GM18526 (cell line): ENCODE measurements around the gene TFAM.

Source experiments
- POLR2A ChIP-seq: IDR thresholded peaks from 3 replicates; pipeline ENCODE4 v1.6.1; 2011; ENCODE audit not compliant: insufficient read length; ENCODE audit errors: extremely low read depth

The TFAM gene

GRCh38 chr10:58399410-58399809, 14.2 kb downstream of the TFAM start:
- no peak for TF ChIP-seq POLR2A

- no peak for TF ChIP-seq POLR2A
Observed at GRCh38 chr10:58400609-58401008, 15.4 kb downstream of the TFAM start.

GRCh38 chr10:58404001-58404400, 18.8 kb downstream of the TFAM start:
- TF ChIP-seq POLR2A = no peak

- no peak for TF ChIP-seq POLR2A
Observed at GRCh38 chr10:58409956-58410610, 24.9 kb downstream of the TFAM start.

GRCh38 chr10:58412502-58412961, 27.3 kb downstream of the TFAM start:
- no peak for TF ChIP-seq POLR2A

GRCh38 chr10:58414270-58415041, 29.2 kb downstream of the TFAM start:
- no peak for TF ChIP-seq POLR2A

- TF ChIP-seq POLR2A = no peak
Observed at GRCh38 chr10:58415757-58416156, 30.5 kb downstream of the TFAM start.

GRCh38 chr10:58424176-58424575, 39.0 kb downstream of the TFAM start:
- no peak for TF ChIP-seq POLR2A

GRCh38 chr10:58431903-58432302, 46.7 kb downstream of the TFAM start:
- TF ChIP-seq POLR2A = no peak

GRCh38 chr10:58433066-58433465, 47.9 kb downstream of the TFAM start:
- TF ChIP-seq POLR2A = no peak

- no peak for TF ChIP-seq POLR2A
Observed at GRCh38 chr10:58433571-58433970, 48.4 kb downstream of the TFAM start.

GRCh38 chr10:58435297-58435985, 50.2 kb downstream of the TFAM start:
- TF ChIP-seq POLR2A = no peak

GRCh38 chr10:58436071-58436470, 50.9 kb downstream of the TFAM start:
- no peak for TF ChIP-seq POLR2A

GRCh38 chr10:58438340-58438871, 53.2 kb downstream of the TFAM start:
- TF ChIP-seq POLR2A = no peak

- no peak for TF ChIP-seq POLR2A
Observed at GRCh38 chr10:58438986-58439385, 53.8 kb downstream of the TFAM start.

GRCh38 chr10:58439632-58440364, 54.6 kb downstream of the TFAM start:
- no peak for TF ChIP-seq POLR2A

- TF ChIP-seq POLR2A = no peak
Observed at GRCh38 chr10:58440484-58440883, 55.3 kb downstream of the TFAM start.
